KMS-11 (cell line): ENCODE data around the gene AJAP1.

Source experiments
- H2AFZ ChIP-seq: fragments of 200-600 bp; sonication (generic); 2 replicates; pipeline ENCODE4 v1.6.1; 2016; ENCODE audit warnings: antibody characterized with exemption, mixed run types, low read depth
- H3K27ac ChIP-seq: fragments of 200-600 bp; sonication (generic); 2 replicates; pipeline ENCODE4 v1.6.1; 2016; ENCODE audit warnings: mild to moderate bottlenecking, mixed run types
- H3K27me3 ChIP-seq: fragments of 200-600 bp; sonication (generic); 2 replicates; pipeline ENCODE4 v1.6.1; 2017; ENCODE audit warnings: mild to moderate bottlenecking, low read depth, mixed run types, moderate library complexity; ENCODE audit not compliant: insufficient read depth
- H3K36me3 ChIP-seq: fragments of 200-600 bp; sonication (generic); 2 replicates; pipeline ENCODE4 v1.6.1; 2017; ENCODE audit warnings: mild to moderate bottlenecking, mixed run types; ENCODE audit not compliant: insufficient read depth
- H3K4me1 ChIP-seq: fragments of 200-600 bp; sonication (generic); 2 replicates; pipeline ENCODE4 v1.6.1; 2016; ENCODE audit warnings: mild to moderate bottlenecking, low read depth, mixed run types; ENCODE audit not compliant: poor library complexity, severe bottlenecking
- H3K4me2 ChIP-seq: fragments of 200-600 bp; sonication (generic); 2 replicates; pipeline ENCODE4 v1.7.0; 2016; ENCODE audit warnings: mild to moderate bottlenecking, mixed run types
- H3K4me3 ChIP-seq: fragments of 200-600 bp; sonication (generic); IDR thresholded peaks from 2 replicates; pipeline ENCODE4 v1.6.1; 2017; ENCODE audit warnings: low read depth, low read length, mixed read lengths; ENCODE audit not compliant: insufficient read depth
- H3K79me2 ChIP-seq: fragments of 200-600 bp; sonication (generic); 2 replicates; pipeline ENCODE4 v1.6.1; 2016; ENCODE audit warnings: low read depth, mixed run types; ENCODE audit not compliant: insufficient read depth
- H3K9ac ChIP-seq: fragments of 200-600 bp; sonication (generic); 2 replicates; pipeline ENCODE4 v1.6.1; 2016; ENCODE audit warnings: mild to moderate bottlenecking, mixed run types
- H4K20me1 ChIP-seq: fragments of 200-600 bp; sonication (generic); 2 replicates; pipeline ENCODE4 v1.6.1; 2016; ENCODE audit warnings: mild to moderate bottlenecking, mixed run types; ENCODE audit not compliant: insufficient read depth
- TF ChIP-seq, protein P1 (sequence below): fragments of 200-600 bp; sonication (generic); conservative IDR thresholded peaks from 2 replicates; pipeline ENCODE4 v1.6.1; 2017; ENCODE audit warnings: low read depth, mild to moderate bottlenecking, antibody characterized with exemption, low read length, moderate library complexity, mixed read lengths

Gene AJAP1

DNA sequence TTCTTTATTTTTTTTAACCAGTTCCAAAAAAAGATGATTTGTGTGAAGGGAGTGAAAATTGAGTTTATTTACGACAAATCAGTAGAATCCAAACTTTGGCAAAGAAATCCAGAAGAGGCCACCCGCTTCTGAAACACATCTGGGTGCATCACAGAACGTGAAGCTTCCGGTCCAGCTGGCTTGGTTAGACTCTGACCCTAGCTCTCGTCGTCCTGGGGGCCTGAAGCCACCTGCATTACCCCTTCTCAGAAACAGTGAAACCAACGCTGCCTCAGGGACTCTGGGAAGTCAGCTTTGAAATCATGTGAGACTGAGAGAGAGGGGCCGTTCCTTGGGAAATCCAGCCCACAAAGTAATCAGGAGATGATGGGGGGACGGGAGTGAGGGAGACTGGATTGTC, 21.8 kb downstream of the AJAP1 start:
- H3K79me2 ChIP-seq, result no peaks in the 10 kb centered on the region
- no peak overlapping the region for H3K4me3 ChIP-seq
- H3K4me1 ChIP-seq, result no peaks in the 10 kb centered on the region
- no peak overlapping the region for H3K4me2 ChIP-seq
- H3K36me3 ChIP-seq, result no peaks in the 10 kb centered on the region
- H3K27ac ChIP-seq, result no peak overlapping the region
- H4K20me1 ChIP-seq, result no peaks in the 10 kb centered on the region
- H3K27me3 ChIP-seq, result no peaks in the 10 kb centered on the region; the same call in 1 of the 2 replicates
- TF ChIP-seq, protein P1, sequence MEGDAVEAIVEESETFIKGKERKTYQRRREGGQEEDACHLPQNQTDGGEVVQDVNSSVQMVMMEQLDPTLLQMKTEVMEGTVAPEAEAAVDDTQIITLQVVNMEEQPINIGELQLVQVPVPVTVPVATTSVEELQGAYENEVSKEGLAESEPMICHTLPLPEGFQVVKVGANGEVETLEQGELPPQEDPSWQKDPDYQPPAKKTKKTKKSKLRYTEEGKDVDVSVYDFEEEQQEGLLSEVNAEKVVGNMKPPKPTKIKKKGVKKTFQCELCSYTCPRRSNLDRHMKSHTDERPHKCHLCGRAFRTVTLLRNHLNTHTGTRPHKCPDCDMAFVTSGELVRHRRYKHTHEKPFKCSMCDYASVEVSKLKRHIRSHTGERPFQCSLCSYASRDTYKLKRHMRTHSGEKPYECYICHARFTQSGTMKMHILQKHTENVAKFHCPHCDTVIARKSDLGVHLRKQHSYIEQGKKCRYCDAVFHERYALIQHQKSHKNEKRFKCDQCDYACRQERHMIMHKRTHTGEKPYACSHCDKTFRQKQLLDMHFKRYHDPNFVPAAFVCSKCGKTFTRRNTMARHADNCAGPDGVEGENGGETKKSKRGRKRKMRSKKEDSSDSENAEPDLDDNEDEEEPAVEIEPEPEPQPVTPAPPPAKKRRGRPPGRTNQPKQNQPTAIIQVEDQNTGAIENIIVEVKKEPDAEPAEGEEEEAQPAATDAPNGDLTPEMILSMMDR, result no peak
- H3K9ac ChIP-seq, result no peak overlapping the region
- no peak overlapping the region for H2AFZ ChIP-seq

GRCh38 chr1:4677608-4678007, 23.2 kb downstream of the AJAP1 start:
- Histone ChIP-seq H3K27ac (no peak overlapping the region), H3K9ac (no peak overlapping the region), H3K79me2 (no peaks in the 10 kb centered on the region), H3K36me3 (no peaks in the 10 kb centered on the region), H2AFZ (no peak overlapping the region), H3K27me3 (no peaks in the 10 kb centered on the region; the same call in 1 of the 2 replicates), H4K20me1 (no peaks in the 10 kb centered on the region), H3K4me1 (no peaks in the 10 kb centered on the region), H3K4me3 (no peak overlapping the region), H3K4me2 (no peak overlapping the region)
- TF ChIP-seq, protein P1, result no peak

DNA sequence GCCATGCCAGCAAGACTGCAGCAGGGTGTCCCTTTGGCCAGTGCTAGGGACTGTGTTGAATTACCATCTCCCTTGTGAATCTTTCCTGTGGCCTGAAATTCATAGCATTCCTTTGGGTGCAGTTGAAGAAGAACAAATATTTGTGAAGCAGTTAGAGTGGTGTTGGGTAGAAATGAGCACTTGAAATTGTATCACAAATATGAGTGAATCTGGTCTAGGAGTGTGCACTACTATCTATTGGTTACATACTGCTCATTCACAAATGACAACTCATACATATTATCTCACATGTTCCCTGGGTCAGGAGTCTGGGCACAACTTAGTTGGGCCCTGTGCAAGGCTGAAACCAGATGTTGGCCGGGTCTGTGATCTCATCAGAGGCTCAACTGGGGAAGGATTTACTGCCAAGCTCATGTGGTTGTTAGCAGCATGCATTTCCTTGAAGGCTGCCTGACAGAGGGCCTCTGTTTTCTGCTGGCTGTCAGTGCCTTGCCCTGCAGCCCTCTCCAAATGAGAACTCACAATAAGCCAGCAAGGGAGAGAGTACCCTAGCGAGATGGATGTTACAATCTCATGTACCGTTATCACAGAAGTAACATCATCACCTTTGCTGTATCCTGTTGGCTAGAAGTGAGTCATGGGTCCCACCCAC, 23.8 kb downstream of the AJAP1 start:
- Histone ChIP-seq H3K27ac (no peak overlapping the region), H2AFZ (no peak overlapping the region), H3K4me1 (no peaks in the 10 kb centered on the region), H3K79me2 (no peaks in the 10 kb centered on the region), H3K36me3 (no peaks in the 10 kb centered on the region), H3K4me3 (no peak overlapping the region), H3K9ac (no peak overlapping the region), H3K4me2 (no peak overlapping the region), H4K20me1 (no peaks in the 10 kb centered on the region), H3K27me3 (no peaks in the 10 kb centered on the region; the same call in 1 of the 2 replicates)
- TF ChIP-seq, protein P1, result no peak

- H3K27me3 ChIP-seq, result no peaks in the 10 kb centered on the region; the same call in 1 of the 2 replicates
- no peak overlapping the region for H2AFZ ChIP-seq
- H3K4me2 ChIP-seq, result no peak overlapping the region
- no peaks in the 10 kb centered on the region for H3K4me1 ChIP-seq
- no peak overlapping the region for H3K27ac ChIP-seq
- TF ChIP-seq, protein P1, result no peak
- no peaks in the 10 kb centered on the region for H4K20me1 ChIP-seq
- H3K36me3 ChIP-seq, result no peaks in the 10 kb centered on the region
- H3K79me2 ChIP-seq, result no peaks in the 10 kb centered on the region
- no peak overlapping the region for H3K9ac ChIP-seq
- H3K4me3 ChIP-seq, result no peak overlapping the region
These were observed 26.6 kb downstream of the AJAP1 start for GRCh38 chr1:4681026-4681425.
